ENCODE measurements around the gene FAM83C. TPM values are rescaled to one million over a fixed set of nuclear protein-coding genes. Genes with fewer than 3 reads are reported as not detected.

FAM83C gene
- total and polyA plus RNA-seq, 2 donors (not counting 1 experiment from before 2014, with no cell fraction given) = 0.02 TPM; not detected in 1

GRCh38 chr20:35297740-35298139, 5.5 kb upstream of the FAM83C start:
- no peak for DNase-seq (ENCODE audit: low read depth in 2 of 2)
- Histone ChIP-seq H3K9ac (ENCODE audit: insufficient read depth, low read length) (no peak overlapping the region), H3K4me1 (ENCODE audit: control insufficient read depth, extremely low read depth, insufficient read depth, low read length) (peaks cover 4% of the 10 kb centered on the region), H3K27ac (ENCODE audit: insufficient read depth, low read length) (no peak overlapping the region), H3K27me3 (ENCODE audit: control insufficient read depth, insufficient read depth, low read length) (peaks cover 3% of the 10 kb centered on the region), H3K4me3 (replicated peaks in 1 of 4; ENCODE audit: control extremely low read depth in 1 of 4, insufficient read depth in 1 of 4, low read depth in 3 of 4, low read length in 4 of 4) (no peak overlapping the region), H4K20me1 (ENCODE audit: control insufficient read depth, extremely low read depth, insufficient read depth, low read length) (no peaks in the 10 kb centered on the region), H3K9me3 (ENCODE audit: control insufficient read depth, insufficient read depth, low read depth, low read length) (no peaks in the 10 kb centered on the region), H3K36me3 (ENCODE audit: control insufficient read depth, insufficient read depth, low read length) (no peaks in the 10 kb centered on the region), H2AFZ (ENCODE audit: low read length) (no peak overlapping the region), H3K79me2 (ENCODE audit: control insufficient read depth, insufficient read depth, low read length) (no peaks in the 10 kb centered on the region), H3K4me2 (ENCODE audit: extremely low read depth, insufficient read depth, low read length) (no peak overlapping the region)
- TF ChIP-seq EZH2 (IDR thresholded peaks at IDR 0.05; ENCODE audit: low read length, missing control alignments) = no peak
- TF ChIP-seq, protein P1, sequence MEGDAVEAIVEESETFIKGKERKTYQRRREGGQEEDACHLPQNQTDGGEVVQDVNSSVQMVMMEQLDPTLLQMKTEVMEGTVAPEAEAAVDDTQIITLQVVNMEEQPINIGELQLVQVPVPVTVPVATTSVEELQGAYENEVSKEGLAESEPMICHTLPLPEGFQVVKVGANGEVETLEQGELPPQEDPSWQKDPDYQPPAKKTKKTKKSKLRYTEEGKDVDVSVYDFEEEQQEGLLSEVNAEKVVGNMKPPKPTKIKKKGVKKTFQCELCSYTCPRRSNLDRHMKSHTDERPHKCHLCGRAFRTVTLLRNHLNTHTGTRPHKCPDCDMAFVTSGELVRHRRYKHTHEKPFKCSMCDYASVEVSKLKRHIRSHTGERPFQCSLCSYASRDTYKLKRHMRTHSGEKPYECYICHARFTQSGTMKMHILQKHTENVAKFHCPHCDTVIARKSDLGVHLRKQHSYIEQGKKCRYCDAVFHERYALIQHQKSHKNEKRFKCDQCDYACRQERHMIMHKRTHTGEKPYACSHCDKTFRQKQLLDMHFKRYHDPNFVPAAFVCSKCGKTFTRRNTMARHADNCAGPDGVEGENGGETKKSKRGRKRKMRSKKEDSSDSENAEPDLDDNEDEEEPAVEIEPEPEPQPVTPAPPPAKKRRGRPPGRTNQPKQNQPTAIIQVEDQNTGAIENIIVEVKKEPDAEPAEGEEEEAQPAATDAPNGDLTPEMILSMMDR (conservative IDR thresholded peaks at IDR 0.05 in 1 of 2, IDR thresholded peaks at IDR 0.05 in 1 of 2; ENCODE audit: low read depth in 1 of 2, low read length in 2 of 2) = no peak

DNA sequence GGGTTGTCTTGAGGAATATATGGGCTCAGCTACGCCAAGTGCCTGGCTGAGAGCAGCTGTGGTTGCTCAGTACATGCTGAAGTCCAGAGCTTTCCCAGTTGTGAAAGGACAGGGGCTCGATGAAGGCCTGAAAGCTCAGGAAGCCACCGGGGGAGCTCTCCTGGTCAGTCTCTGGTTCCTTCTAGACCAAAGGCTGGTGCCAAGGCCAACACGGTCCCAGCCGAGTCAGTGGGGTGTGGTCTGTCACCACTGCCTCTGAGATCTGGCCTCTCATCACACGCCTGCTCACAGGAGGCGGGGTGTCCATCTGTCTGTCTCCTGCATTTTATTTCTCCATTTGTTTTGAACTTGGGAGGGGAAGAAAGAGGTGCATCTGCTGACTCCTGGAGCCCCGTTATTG, 4.9 kb upstream of the FAM83C start:
- H3K4me3 ChIP-seq (replicated peaks in 1 of 4; ENCODE audit: control extremely low read depth in 1 of 4, insufficient read depth in 1 of 4, low read depth in 3 of 4, low read length in 4 of 4) = no peak overlapping the region
- H3K9ac ChIP-seq (ENCODE audit: insufficient read depth, low read length) = no peak overlapping the region
- no peaks in the 10 kb centered on the region for H4K20me1 ChIP-seq (ENCODE audit: control insufficient read depth, extremely low read depth, insufficient read depth, low read length)
- H3K4me2 ChIP-seq (ENCODE audit: extremely low read depth, insufficient read depth, low read length) = no peak overlapping the region
- no peak overlapping the region for H3K27ac ChIP-seq (ENCODE audit: insufficient read depth, low read length)
- no peaks in the 10 kb centered on the region for H3K79me2 ChIP-seq (ENCODE audit: control insufficient read depth, insufficient read depth, low read length)
- no peaks in the 10 kb centered on the region for H3K9me3 ChIP-seq (ENCODE audit: control insufficient read depth, insufficient read depth, low read depth, low read length)
- no peaks in the 10 kb centered on the region for H3K36me3 ChIP-seq (ENCODE audit: control insufficient read depth, insufficient read depth, low read length)
- DNase-seq (ENCODE audit: low read depth in 2 of 2) = no peak
- peaks cover 3% of the 10 kb centered on the region for H3K27me3 ChIP-seq (ENCODE audit: control insufficient read depth, insufficient read depth, low read length)
- no peak for TF ChIP-seq EZH2 (IDR thresholded peaks at IDR 0.05; ENCODE audit: low read length, missing control alignments)
- TF ChIP-seq, protein P1 (conservative IDR thresholded peaks at IDR 0.05 in 1 of 2, IDR thresholded peaks at IDR 0.05 in 1 of 2; ENCODE audit: low read depth in 1 of 2, low read length in 2 of 2) = peak in 1 of 2 donors; percentile 5
- no peak overlapping the region for H2AFZ ChIP-seq (ENCODE audit: low read length)
- H3K4me1 ChIP-seq (ENCODE audit: control insufficient read depth, extremely low read depth, insufficient read depth, low read length) = peaks cover 3% of the 10 kb centered on the region

DNA sequence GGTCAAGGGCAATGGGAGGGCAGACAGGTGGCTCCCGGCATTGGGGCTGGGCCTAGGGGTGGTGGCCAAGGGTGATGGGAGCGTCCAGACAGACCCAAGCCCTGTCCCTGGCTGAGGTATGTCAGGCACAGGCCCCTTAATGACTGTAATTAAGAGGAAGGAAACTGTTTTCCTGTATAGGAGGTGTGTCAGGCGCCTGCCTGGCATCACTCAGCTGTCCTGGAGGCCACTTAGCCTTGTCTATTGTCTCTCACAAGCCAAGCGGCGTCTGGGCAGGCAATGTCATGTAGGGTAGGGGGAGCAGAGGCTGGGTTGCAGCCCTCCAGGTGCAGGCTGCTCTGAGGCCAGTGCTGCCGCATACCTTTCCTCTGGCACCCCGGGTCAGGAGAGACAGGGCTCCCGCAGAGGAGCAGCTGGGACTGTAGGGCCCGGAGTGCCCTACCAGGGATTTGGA, 3.9 kb upstream of the FAM83C start:
- no peaks in the 10 kb centered on the region for H4K20me1 ChIP-seq (ENCODE audit: control insufficient read depth, extremely low read depth, insufficient read depth, low read length)
- H3K4me3 ChIP-seq (replicated peaks in 1 of 4; ENCODE audit: control extremely low read depth in 1 of 4, insufficient read depth in 1 of 4, low read depth in 3 of 4, low read length in 4 of 4) = no peak overlapping the region
- no peaks in the 10 kb centered on the region for H3K9me3 ChIP-seq (ENCODE audit: control insufficient read depth, insufficient read depth, low read depth, low read length)
- H3K4me1 ChIP-seq (ENCODE audit: control insufficient read depth, extremely low read depth, insufficient read depth, low read length) = no peaks in the 10 kb centered on the region
- no peak for DNase-seq (ENCODE audit: low read depth in 2 of 2)
- no peak overlapping the region for H3K9ac ChIP-seq (ENCODE audit: insufficient read depth, low read length)
- peaks cover 3% of the 10 kb centered on the region for H3K27me3 ChIP-seq (ENCODE audit: control insufficient read depth, insufficient read depth, low read length)
- no peaks in the 10 kb centered on the region for H3K79me2 ChIP-seq (ENCODE audit: control insufficient read depth, insufficient read depth, low read length)
- H3K27ac ChIP-seq (ENCODE audit: insufficient read depth, low read length) = no peak overlapping the region
- H2AFZ ChIP-seq (ENCODE audit: low read length) = no peak overlapping the region
- H3K36me3 ChIP-seq (ENCODE audit: control insufficient read depth, insufficient read depth, low read length) = no peaks in the 10 kb centered on the region
- TF ChIP-seq, protein P1 (conservative IDR thresholded peaks at IDR 0.05 in 1 of 2, IDR thresholded peaks at IDR 0.05 in 1 of 2; ENCODE audit: low read depth in 1 of 2, low read length in 2 of 2) = no peak
- TF ChIP-seq EZH2 (IDR thresholded peaks at IDR 0.05; ENCODE audit: low read length, missing control alignments) = no peak
- no peak overlapping the region for H3K4me2 ChIP-seq (ENCODE audit: extremely low read depth, insufficient read depth, low read length)

Measured in fibroblast of lung (primary cell).